ENCODE measurements around the gene CLCN7. TPM values are rescaled to one million over a fixed set of nuclear protein-coding genes. Genes with fewer than 3 reads are reported as not detected.

CLCN7 gene
- total RNA-seq, result 73.9 and 75.6 TPM in 2 replicates

GRCh38 chr16:1474796-1475551 lies at the start of gene CLCN7:
TSS of gene CLCN7 (minus strand) at chr16:1475028. CDS start at chr16:1474974, 54 bp downstream.

GRCh38 chr16:1492923-1493745 lies 18.3 kb upstream of the CLCN7 start, which contains the start of gene TELO2:
TSS of gene TELO2 (plus strand) at chr16:1493360. CDS start at chr16:1494282, 922 bp downstream.

GRCh38 chr16:1488619-1489018 lies 13.8 kb upstream of the CLCN7 start, which contains the start of gene PTX4:
TSS of gene PTX4 (minus strand) at chr16:1488944. CDS start at chr16:1488909, 35 bp downstream.

GRCh38 chr16:1443980-1444729 lies 30.7 kb downstream of the CLCN7 start, which contains the start of gene CCDC154:
TSS of gene CCDC154 (minus strand) at chr16:1444556. CDS start at chr16:1444322, 234 bp downstream.

GRCh38 chr16:1430759-1431496 lies 43.9 kb downstream of the CLCN7 start, which contains the start of gene PERCC1:
TSS of gene PERCC1 (plus strand) at chr16:1431078. CDS start at chr16:1432594, 1,516 bp downstream.

GRCh38 chr16:1414532-1415260 lies 60.1 kb downstream of the CLCN7 start, which contains the start of gene UNKL:
TSS of gene UNKL (minus strand) at chr16:1414704. CDS start at chr16:1414691, 13 bp downstream.

Other genes starting within 250 kb of the CLCN7 start
- gene TPSG1, start 249.8 kb downstream of the CLCN7 start, total RNA-seq, result not detected in 2 replicates
- gene TPSB2, start 244.8 kb downstream of the CLCN7 start, total RNA-seq, result not detected in 2 replicates
- gene TPSAB1, start 234.3 kb downstream of the CLCN7 start, total RNA-seq, result not detected in 2 replicates
- gene TPSD1, start 219.0 kb downstream of the CLCN7 start, total RNA-seq, result not detected in 2 replicates
- gene UBE2I, start 165.4 kb downstream of the CLCN7 start, total RNA-seq, result 50.5 and 64.1 TPM in 2 replicates
- gene BAIAP3, start 141.4 kb downstream of the CLCN7 start, total RNA-seq, result 0.65 and 0.89 TPM in 2 replicates
- 47.3 and 61.8 TPM in 2 replicates for gene TSR3, start 123.2 kb downstream of the CLCN7 start, total RNA-seq
- 42.8 and 59.7 TPM in 2 replicates for gene GNPTG, start 123.1 kb downstream of the CLCN7 start, total RNA-seq
- gene UNKL, start 60.3 kb downstream of the CLCN7 start, total RNA-seq, result 14.3 and 17.2 TPM in 2 replicates
- 9.0 and 9.8 TPM in 2 replicates for gene UQCC4, start 54.3 kb downstream of the CLCN7 start, total RNA-seq
- gene PERCC1, start 44.0 kb downstream of the CLCN7 start, total RNA-seq, result not detected in 2 replicates
- 0.30 and 0.32 TPM in 2 replicates for gene CCDC154, start 30.5 kb downstream of the CLCN7 start, total RNA-seq
- not detected in 2 replicates for gene PTX4, start 13.9 kb upstream of the CLCN7 start, total RNA-seq
- 12.8 and 15.4 TPM in 2 replicates for gene TELO2, start 18.3 kb upstream of the CLCN7 start, total RNA-seq
- gene TMEM204, start 58.6 kb upstream of the CLCN7 start, total RNA-seq, result 1.4 and 4.8 TPM in 2 replicates
- 32.5 and 41.0 TPM in 2 replicates for gene IFT140, start 137.0 kb upstream of the CLCN7 start, total RNA-seq
- 5.0 and 11.4 TPM in 2 replicates for gene CRAMP1, start 137.3 kb upstream of the CLCN7 start, total RNA-seq
- gene JPT2, start 203.3 kb upstream of the CLCN7 start, total RNA-seq, result 25.5 and 69.2 TPM in 2 replicates
- gene MAPK8IP3, start 231.2 kb upstream of the CLCN7 start, total RNA-seq, result 29.7 and 69.6 TPM in 2 replicates

Data from smooth muscle cell of the umbilical artery (primary cell).